Hematopoietic multipotent progenitor cell treated with erythropoietin and hydrocortisone succinate and interleukin-3 and kit ligand, for 4 days (in vitro differentiated cells): ENCODE data around the gene RPS6KL1.

Experiments used
- DNase-seq: peaks from one replicate; pipeline ENCODE4 v3.0.0-alpha.2; 2015

The RPS6KL1 gene

DNA sequence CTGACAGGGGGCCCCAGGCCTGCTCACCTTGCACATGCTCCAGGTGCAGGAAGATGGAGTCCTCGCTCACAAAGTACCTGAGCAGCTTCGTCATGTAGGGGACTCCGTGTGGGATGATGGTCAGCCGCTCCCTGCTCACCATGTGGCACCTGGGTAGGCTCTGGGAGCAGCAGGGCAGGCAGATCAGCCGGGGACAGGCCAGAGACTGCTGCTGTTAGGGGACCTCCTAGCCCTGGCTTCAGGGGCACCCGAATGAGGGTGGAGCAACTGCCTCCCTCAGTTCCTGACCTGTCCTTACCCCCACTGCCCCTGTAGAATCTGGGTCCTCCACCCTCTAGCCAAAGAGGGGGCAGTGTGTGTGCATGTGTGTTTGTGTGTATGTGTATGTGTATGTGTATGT, 11.8 kb downstream of the RPS6KL1 start:
- no peak for DNase-seq

DNA sequence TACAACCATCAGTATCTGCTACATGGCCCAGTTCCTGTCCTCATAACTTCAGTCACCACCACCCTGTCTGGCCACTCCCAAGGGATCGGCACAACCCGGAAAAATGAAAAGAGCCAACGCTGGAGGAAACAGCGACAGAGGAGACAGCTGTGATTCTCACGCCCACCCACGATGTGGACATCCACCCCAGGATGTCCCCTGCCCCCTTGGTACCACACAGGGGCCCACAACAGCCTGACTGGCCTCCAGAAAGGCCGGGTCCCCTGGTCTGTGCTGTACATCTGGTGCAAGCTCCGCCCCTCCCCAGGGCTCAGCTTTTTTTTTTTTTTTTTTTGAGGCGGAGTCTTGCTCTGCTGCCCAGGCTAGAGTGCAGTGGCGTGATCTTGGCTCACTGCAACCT, 12.5 kb downstream of the RPS6KL1 start:
- no peak for DNase-seq

DNA sequence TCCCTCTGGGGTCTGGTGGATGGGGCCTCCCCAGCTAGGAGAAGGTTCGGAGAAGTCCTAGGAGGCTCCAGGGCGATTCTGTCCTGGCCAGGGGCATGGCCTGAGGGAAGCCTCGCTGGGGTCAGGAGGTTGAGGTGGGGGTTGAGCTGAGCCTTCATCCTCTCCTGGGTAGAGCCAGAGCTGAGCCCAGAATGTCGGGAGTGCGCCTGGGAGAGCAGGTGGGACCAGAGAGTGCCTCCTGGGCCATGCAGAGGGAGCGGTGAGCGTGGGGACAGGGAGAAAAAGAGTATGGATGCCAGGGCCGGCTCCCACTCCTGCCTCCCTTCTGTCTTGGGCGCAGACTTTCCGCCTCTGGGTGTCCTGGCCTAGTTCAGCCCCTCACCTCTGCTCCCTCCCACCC, 13.1 kb downstream of the RPS6KL1 start:
- DNase-seq: no peak

DNA sequence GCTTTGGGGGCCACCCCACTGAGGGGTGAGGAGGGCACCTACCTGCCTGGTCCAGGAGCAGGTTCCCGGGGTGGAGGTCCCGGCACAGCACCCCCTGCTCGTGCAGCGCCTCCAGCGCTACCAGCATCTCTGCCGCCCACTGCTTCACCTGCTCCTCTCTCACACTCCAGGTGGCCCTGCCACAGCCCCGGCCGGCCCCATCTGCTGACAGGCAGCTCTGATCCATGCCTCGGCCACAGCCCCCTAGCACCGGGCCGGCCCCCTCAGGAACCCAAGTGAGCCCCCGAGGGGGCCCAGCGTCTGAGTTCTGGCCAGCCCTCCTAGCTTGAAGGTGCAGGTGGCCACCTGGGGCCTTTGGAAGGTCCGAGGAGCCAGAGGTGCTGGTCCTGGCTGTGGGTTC, 13.6 kb downstream of the RPS6KL1 start:
- no peak for DNase-seq

DNA sequence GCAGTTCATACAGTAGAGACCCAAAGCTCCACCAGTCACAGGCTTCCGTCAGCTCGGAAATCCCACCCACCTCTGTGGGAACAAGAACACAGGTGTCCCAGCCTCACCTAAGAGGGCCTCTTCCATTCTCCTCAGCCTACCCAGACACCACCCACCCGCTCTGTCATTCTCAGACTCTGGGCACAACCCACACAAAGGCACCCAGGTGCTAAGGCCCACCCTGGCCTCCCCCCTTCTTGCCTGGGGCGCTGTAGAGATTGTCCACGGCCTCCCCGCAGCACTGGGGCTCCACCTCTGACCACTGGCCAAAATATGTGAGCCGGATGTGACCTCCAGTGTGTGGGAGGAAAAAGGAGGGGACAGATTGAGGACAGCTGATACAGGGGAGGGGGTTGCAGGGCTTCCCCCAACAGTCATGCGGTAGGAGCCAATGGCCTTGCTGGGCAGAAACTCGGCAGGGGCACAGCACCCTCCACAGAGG, 14.2 kb downstream of the RPS6KL1 start:
- no peak for DNase-seq

DNA sequence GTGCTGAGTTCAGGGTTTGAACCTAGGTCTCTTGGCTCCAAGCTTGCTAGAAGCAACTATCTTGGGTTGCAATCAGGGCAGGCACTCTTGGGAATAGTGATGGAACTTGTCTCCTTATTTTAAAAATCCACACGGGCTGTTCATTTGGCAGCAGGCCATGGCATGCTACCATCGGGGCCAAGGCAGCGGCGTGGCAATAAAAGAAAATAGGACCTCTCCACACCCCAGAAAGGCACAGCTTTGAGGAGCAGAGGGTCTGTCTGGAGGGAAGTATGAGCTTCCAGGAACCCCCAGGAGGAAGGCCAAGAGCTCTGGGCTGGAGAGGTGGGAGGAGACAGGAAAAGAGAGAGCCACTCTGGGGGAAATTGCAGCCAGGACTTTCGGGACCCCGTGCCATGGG, 15.3 kb downstream of the RPS6KL1 start:
- DNase-seq: no peak

DNA sequence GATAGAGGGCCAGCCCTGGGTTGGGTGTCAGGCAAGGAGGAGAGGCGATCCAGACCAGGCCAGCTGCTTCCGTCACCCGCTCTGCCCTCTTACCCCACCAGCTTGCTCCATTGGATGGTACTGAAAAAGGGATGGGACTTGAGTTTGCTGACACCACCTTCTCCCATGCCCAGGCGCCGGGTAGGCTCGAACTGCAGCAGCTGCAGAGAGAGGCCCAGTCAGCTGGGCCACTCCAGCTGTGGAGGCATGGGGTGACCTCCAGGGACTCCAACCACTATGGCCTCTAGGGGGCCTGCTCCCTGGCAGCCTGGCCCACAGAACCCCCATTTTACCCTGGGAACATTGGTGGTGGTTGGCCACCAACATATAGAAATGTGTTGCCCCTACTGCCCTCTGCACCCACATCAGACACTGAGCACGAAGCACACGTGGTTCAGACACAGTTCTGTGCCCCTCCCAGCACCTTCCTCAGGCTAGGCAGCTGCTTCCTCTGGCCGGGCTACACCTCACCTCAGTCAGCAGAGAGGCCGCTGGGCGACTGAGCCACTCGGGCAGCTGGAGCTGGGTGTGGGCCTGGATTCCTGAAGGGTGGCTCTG, 16.0 kb downstream of the RPS6KL1 start:
- DNase-seq: peak; percentile 43

DNA sequence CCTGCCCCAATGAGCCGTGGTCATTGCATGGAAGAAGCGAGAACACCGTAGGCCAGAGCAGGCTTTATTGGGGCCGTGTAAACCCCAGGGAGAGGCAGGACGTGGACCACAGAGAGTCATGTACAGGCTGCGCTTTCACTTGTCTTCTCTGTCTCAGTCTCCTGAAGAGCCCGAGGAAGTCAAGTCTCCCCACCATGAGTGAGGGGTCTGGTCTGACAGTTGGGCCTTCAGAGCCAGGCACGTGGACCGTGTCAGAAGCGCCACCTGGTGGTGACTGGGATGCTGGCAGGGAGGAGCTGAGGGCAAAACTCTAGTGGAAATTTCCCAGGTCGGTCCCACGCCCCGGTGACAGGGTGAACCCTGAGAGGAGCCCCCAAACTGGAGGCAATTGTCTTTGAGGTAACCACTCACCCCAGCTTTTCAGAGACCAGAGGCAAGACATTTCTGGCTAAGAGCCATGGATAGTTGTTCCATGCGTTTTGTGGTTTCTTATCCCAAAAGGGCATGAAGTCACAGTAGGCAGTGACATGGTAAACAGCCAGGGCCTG, 17.4 kb downstream of the RPS6KL1 start:
- DNase-seq: peak; percentile 80

DNA sequence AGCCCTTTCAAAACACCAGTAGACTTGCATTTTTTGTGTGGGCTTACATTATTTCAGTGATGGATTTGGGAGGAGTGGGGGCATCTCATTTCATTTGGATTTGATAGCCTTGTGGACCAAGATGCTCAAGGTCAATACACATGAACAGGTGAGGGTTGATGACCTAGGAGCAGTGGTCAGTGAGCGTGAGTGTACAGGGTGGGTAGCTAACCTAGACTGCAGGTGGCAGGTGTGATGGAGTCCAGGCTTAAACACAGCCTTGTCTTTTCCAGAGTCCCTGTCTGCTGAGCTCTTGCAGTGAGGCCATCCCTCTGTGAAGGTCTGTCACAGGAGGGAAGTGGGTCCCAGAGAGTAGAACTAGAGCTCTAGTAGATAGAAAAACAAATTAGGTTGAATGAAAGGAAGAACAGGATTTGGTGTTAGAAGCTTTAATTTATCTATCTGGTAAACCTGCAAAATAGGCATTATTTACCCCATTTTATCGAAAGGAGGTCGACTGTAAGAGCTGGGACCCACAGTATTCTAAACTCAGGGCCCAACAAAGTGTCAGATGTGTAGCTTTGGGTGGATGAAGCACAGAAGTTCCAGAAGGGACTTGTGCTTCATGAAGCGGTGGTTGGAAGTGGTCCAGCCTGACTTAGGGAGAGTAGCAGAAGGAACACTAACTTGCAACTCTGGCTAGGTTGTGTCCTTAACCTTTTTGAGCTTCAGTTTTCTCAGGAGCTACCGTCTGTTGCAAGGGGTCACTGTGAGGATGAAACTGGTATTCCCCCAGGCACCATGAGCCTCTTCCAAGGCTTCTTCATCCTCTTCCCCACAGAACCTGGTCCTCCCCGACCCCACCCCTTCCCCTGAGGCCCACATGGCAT, 18.2 kb downstream of the RPS6KL1 start:
- no peak for DNase-seq

DNA sequence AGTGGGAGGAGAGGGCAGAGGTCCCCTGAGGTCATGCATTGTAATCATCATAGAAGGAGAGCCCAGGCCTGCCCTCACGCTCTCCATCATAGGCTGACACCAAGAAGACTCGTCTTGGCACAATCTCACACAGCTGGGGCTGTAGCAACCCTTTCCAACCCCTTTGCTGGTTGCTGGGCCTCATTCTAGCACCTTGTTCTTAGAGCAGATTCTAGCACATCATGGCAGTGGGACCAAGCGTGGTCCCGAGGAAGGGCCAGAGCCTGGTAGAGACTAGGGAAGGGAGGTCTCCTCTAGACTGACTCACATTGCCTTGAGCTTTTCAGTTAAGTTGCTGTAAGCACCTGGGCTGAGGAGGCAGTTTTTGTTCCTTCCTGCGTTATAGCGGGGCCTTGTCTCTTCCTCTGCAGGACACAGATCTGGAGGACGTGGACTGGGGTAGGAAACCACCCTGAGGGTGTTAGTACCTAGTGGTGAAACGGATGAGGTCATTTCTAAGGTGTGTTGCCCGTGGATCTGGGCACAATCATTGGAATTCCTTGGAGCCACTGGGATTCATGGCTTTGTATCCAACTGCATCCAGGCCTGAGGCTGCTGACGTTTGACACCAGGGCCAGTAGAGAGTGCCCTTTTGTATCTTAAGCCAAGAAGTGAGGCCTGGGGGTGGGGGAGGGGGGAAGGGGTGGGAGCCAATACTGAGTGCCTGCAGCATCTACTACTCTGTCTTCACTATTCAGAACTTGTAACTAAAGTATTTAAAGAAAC, 19.9 kb downstream of the RPS6KL1 start:
- DNase-seq: no peak

DNA sequence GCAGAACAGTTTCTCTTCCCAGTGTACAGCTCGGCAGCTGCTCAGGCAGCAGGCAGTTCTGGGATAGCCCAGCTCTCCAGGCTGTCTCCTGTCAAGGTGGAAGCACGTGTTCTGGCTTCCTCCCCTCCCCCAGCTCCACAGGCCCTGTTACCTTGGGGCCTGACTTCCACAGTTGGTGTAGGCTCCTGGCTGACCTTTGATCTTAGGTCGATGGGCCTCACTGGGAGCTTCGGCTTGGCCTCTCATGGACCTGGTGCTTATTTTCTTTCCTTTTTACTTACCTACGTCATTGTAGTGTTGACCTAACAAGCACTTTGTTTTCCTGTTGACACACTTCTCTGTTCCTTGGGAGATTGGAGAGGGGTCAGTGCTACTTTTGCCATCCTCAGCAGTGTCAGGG, 24.4 kb downstream of the RPS6KL1 start:
- DNase-seq: no peak

DNA sequence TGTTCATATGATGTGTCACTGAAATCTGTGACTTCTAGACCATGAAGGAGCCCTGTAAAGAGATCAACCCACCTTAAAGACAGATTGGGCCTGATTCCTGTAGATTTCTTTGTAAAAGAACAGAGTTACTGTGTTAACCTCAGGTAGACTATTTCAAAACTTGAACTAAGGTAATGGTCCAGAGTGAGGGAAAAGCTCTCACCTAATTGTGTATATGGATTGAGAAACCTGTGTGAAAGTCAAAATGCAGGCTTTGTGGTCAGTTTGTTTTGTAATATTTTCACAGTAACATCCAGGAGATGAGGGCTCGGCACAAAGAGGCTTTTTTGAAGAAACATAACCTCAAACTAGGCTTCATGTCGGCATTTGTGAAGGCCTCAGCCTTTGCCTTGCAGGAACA, 25.0 kb downstream of the RPS6KL1 start:
- DNase-seq: no peak

DNA sequence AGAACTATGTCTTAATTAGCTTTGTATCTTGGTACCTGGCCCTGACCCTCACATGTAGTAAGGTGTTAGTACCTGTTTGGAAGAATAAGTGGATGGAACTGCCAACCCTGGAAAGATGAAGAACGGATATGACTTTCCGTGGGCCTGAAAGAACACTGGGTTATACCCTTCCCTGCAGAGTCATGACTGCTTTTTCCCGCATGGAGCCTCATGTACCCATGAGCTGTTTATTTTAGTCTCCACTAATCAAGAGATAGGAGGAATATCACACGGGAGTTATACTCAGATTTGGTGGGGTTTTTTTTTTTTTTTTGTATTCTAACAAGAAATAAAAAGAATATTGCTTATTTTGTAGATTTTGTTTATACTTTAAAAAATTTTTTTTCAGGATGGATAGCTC, 25.4 kb downstream of the RPS6KL1 start:
- DNase-seq: no peak

DNA sequence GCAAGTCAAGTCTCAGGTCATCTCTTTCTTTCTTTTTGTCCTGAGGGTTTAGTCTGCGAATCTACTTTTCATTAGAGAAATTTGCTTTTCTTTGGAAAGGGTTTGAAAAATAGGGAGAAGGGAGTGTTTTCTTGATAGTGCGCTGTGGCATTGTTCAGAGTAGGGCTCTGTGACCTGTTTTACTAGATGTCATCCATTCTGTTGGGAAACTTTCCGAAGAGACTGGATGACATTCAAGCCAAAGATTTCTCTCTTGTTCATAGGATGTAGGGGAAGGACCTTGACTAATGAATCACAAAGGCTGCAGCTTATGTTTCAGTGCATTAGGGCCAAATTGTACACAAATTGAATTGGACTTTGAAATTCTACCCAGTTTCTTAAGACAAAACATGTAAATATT, 26.7 kb downstream of the RPS6KL1 start:
- no peak for DNase-seq

DNA sequence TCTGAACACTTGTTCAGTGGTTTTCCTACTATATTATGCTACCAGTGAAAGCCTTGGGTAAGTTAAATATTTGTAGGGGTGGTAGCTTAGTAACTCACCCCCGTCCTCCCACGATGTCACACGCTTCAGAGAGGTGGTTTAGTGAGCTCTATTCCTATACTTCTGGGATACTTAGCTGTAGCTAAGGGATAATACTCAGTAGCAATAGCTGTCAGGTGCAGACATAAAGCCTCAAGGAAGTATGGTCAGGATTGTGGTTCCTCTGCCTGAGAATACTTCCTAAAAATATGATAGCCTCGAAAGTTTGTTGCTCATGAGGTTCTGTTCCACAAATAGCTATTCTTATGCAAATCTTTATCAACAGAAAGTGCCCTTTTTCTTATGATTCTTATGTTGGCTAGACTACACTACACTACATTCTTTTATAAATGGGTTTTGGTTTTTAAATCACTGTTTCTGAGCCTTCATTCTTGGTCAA, 29.4 kb downstream of the RPS6KL1 start:
- peak; percentile 30 for DNase-seq

DNA sequence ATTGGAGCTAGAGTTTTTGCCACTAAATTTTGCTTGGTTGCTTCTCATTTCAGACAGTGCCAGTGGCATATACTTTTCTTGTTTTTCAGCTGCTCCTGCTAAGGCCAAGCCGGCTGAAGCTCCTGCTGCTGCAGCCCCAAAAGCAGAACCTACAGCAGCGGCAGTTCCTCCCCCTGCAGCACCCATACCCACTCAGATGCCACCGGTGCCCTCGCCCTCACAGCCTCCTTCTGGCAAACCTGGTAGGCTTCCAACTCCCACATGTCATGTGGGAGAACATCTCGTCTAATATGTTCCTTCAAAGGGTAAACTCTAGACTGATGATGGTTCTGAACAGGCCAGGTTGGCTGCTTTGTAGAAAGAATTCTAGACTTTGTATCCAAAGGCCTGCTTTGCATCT, 30.3 kb downstream of the RPS6KL1 start:
- peak; percentile 38 for DNase-seq

DNA sequence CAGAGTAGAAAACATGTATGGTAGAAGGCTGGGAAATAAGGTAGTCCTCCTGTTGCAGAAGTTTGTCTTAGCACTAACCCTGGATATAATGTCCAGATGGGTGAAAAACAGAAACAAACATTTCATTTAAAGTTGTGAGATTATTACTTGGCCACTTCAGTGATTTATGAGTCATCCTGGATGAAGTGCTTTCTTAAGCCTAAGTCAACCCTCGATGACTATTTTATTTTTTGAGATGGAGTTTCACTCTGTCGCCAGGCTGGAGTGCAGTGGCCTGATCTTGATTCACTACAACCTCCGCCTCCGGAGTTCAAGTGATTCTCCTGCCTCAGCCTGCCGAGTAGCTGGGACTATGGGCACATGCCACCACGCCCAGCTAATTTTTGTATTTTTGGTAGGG, 31.2 kb downstream of the RPS6KL1 start:
- DNase-seq: no peak

DNA sequence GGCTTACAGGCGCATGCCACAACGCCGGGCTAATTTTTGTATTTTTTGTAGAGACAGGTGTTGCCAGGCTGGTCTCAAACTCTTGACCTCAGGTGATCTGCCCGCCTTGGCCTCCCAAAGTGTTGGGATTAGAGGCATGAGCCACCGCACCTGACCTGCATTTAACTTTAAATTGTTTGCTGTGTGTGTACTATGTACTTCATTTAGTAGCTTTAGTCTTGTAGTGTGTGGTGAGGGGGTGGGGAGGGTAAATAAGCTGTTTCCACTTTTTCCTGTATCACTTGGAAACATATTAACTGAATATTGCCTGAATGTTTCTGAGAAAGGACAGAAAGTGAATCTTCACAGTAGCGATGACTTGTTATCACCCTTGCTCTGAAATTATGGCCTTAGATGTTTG, 32.8 kb downstream of the RPS6KL1 start:
- DNase-seq: no peak

DNA sequence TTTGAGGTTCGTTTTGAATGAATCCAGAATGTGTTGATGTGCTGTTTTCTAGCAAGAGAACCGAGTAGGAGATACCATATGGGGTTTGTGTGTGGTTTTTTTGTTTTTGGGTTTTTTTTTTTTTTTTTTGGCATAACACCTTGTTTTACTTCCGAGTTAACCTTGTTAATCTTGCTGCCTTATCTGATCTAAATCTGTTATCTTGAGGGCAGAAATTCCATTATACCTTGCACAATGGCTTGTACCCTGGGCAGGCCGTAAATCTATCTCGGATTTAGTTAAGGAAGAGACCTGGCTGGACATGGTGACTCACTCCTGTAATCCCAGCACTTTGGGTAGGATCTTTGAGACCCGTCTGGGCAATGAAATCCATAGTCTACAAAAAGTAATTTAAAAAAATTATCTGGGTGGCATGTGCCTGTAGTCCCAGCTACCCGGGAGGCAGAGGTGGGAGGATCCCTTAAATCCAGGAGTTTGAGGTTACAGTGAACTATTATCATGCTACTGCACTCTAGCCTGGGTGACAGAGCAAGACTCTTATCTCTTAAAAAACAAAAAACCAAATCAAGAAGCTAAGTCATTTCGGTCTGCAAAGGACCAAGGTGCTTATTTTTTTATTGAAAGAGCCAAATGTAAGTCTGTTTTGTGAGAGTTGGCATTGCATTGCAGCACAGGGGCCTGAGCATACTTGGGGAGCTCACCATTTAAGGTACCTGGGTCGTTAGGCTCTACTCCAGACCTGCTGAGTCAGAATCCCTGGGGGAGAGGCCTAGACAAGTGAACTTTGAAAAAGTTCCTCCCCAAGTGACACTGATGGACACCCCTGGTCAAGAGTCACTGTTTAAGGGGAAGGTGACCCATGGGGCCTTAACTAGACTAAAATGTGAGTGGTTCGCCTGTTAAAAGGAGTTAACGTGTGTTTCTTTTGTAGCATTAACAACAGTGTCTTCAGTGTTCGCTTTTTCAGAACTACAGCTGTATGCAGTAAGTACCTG, 34.6 kb downstream of the RPS6KL1 start:
- peak; percentile 93 for DNase-seq

DNA sequence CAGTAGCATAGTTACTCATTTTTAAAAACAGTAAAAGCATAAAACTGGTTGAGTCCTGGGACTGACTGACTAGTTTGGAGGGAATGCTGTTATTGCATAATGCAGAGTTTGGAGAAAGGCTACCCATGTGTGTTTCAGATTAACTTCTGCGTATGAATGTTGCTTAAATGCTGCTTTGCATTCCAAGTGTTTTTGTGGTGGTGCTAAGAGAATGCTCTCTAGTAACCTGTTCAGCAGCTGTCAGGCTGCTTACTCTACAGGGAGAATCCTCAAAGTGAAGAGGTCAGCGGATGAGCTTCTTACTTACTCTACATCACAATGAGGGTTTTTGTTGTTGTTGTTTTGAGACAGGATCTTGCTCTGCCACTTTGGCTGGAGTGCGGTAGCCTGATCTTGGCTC, 37.1 kb downstream of the RPS6KL1 start:
- DNase-seq: no peak

DNA sequence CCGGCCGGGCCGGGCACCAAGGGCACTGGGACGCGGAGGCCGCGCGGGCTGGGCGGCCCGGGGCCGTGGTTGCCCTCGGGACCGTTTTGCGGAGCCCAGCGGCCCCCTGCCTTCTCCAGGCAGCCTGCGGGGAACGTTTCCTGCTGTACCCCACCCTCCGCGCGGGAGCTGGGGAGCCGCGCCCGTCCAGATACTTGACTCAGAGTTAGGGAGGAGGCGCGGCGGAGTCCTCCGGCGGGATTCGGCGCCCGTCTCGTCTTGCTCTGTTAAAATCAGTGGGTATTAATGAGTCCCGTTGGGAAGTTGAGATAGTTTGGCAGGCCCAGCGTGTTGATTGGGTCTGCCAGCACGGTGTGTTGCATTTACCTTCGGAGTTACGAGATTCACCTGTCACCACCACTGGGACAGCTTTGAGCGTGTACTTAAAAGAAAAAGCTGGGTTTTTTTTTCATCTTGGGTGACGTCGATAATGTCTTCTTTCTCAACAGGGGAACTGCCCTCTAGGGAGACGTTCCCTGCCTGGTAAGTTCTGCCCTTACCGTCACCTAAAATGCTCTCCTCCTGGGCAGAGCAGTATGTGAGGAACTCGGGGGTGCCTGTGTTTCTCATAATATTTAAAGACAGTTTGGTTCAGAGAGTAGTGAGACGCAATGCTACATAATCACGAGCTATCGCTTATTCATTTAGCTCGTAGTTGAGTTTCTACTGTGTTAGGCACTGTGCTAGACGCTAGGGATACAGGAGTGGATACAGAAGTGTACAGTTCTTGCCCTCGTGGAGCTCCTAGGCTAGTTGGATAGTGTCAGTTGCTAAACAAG, 40.7 kb downstream of the RPS6KL1 start:
- DNase-seq: peak; percentile 72
